ENCODE data around the gene CYRIA. TPM values are rescaled to one million over a fixed set of nuclear protein-coding genes. Genes with fewer than 3 reads are reported as not detected.
A peak's percentile ranks its signal among the peaks of the same experiment; 100 is the strongest.

The CYRIA gene
- total and polyA plus RNA-seq, 10 of the 15 experiments (the other 5 are each of a cell fraction or from before 2014, with no cell fraction given) = 3.0 to 13.1 (median 8.5) TPM

GRCh38 chr2:16655445-16655837 is 10.2 kb downstream of the CYRIA start:
- Histone ChIP-seq H3K27me3 (replicated peaks in 1 of 2; ENCODE audit: control insufficient read depth in 2 of 2, insufficient read depth in 2 of 2, low read length in 1 of 2) (peaks cover 0 to 2% of the 10 kb centered on the region in 2 experiments; a peak in 2 of 4 replicates), H3K4me3 (no peak overlapping the region), H2AFZ (ENCODE audit: control insufficient read depth, low read depth, low read length) (no peak overlapping the region), H3K4me2 (ENCODE audit: control insufficient read depth, insufficient read depth) (no peak overlapping the region), H3K36me3 (ENCODE audit: control insufficient read depth in 2 of 2, insufficient read depth in 2 of 2, low read length in 1 of 2) (no peaks in the 10 kb centered on the region), H3K27ac (ENCODE audit: control insufficient read depth, insufficient read depth) (no peak overlapping the region), H4K20me1 (ENCODE audit: control insufficient read depth, insufficient read depth) (no peaks in the 10 kb centered on the region), H3K9ac (ENCODE audit: control insufficient read depth, insufficient read depth, low read length) (no peak overlapping the region), H3K79me2 (ENCODE audit: control insufficient read depth, insufficient read depth, low read length) (no peaks in the 10 kb centered on the region), H3K4me1 (ENCODE audit: control insufficient read depth, insufficient read depth, low read length) (peaks cover 54% of the 10 kb centered on the region), H3K9me3 (replicated peaks; ENCODE audit: control insufficient read depth, insufficient read depth, low read length) (no peaks in the 10 kb centered on the region; the same call in 2 of the 3 replicates)
- ChIA-PET RAD21 (ENCODE audit: unreplicated experiment) (interaction anchor here (0.8 to 13.0 kb wide), 9 partner anchors 9 to 73 kb away, joined by 3 to 202 read pairs (median 4); partner anchors contain the start of gene CYRIA), CTCF (interaction anchor here (0.9 to 5.6 kb wide), 7 partner anchors 9 to 101 kb away, joined by 3 to 82 read pairs (median 6); partner anchors contain the start of gene CYRIA), POLR2A (interaction anchor here (0.5 to 9.1 kb wide), 9 partner anchors 9 to 63 kb away, joined by 3 to 187 read pairs (median 6); partner anchors contain the start of gene CYRIA), SMC1A (ENCODE audit: uncharacterized antibody, unreplicated experiment) (interaction anchor here (1.2 to 17.8 kb wide), 11 partner anchors 11 to 100 kb away, joined by 4 to 302 read pairs (median 26); partner anchors contain the start of gene CYRIA)
- BruUV-seq (replicated peaks) = no TSS peak
- ATAC-seq (no peak), DNase-seq (ENCODE audit: low read depth, low spot score) (no peak), FAIRE-seq (no peak)
- intact Hi-C loops (cut with micrococcal nuclease; ENCODE audit: unreplicated experiment) = loop anchor here (10.0 kb wide), 2 partner anchors 1099 to 1159 kb away; partner anchors contain the start of genes GEN1, MSGN1 and SMC6
- WGBS (ENCODE audit: insufficient coverage, insufficient replicate concordance, low lambda C conversion rate, missing lambda C conversion rate) = 59% methylated on average over 6 of the region's 6 CpGs
- in situ Hi-C loops (cut with MboI) = no loop called here
- TF ChIP-seq SMARCA5 (IDR thresholded peaks at IDR 0.05) (peak; percentile 43; the same call in 1 of the 2 replicates), WRNIP1 (IDR thresholded peaks at IDR 0.05; ENCODE audit: borderline replicate concordance, low read depth, low read length) (no peak), ZBTB4 (CRISPR knock-in tag; IDR thresholded peaks at IDR 0.05) (0 out of 2 replicates have a peak, but pooled peaks have one; percentile 27)
